HL-60 (cell line): ENCODE measurements around the gene POU2AF1.

ENCODE experiments used
- DNase-seq, 2 experiments: peaks; one replicate each; pipeline ENCODE4 v3.0.0-alpha.2; 2010 to 2020; ENCODE audit warnings: low read depth in 1 of 2, low spot score in 1 of 2
- H3K27ac ChIP-seq: fragments of 250-450 bp; sonication (Bioruptor Pico); replicated peaks from 2 replicates; pipeline ENCODE4 v1.5.1; 2020; ENCODE audit warnings: mild to moderate bottlenecking, moderate library complexity
- H3K27me3 ChIP-seq: fragments of 250-450 bp; sonication (Bioruptor Pico); 2 replicates; pipeline ENCODE4 v1.5.1; 2021; ENCODE audit warnings: mild to moderate bottlenecking, moderate library complexity; ENCODE audit not compliant: insufficient read depth, poor library complexity, severe bottlenecking
- H3K4me3 ChIP-seq: replicated peaks from 2 replicates; pipeline ENCODE4 v1.5.1; 2011; ENCODE audit warnings: mild to moderate bottlenecking, control low read depth, low read length; ENCODE audit not compliant: insufficient read depth
- CTCF ChIP-seq: IDR thresholded peaks from one replicate; pipeline ENCODE4 v1.5.1; 2011; ENCODE audit warnings: low read length, control low read depth, inconsistent platforms; ENCODE audit not compliant: insufficient read depth
- GABPA ChIP-seq: IDR thresholded peaks from 2 replicates; pipeline ENCODE4 v1.6.1; 2012; ENCODE audit warnings: low read depth
- POLR2AphosphoS5 ChIP-seq: IDR thresholded peaks from 2 replicates; pipeline ENCODE4 v1.6.1; 2012; ENCODE audit warnings: low read depth
- SPI1 ChIP-seq: IDR thresholded peaks from 2 replicates; pipeline ENCODE4 v1.6.1; 2012; ENCODE audit warnings: low read depth, mild to moderate bottlenecking, borderline replicate concordance
- TF ChIP-seq, protein P1 (sequence below): IDR thresholded peaks from 2 replicates; pipeline ENCODE4 v1.6.1; 2012; ENCODE audit warnings: low read depth; ENCODE audit not compliant: insufficient replicate concordance

The POU2AF1 gene

DNA sequence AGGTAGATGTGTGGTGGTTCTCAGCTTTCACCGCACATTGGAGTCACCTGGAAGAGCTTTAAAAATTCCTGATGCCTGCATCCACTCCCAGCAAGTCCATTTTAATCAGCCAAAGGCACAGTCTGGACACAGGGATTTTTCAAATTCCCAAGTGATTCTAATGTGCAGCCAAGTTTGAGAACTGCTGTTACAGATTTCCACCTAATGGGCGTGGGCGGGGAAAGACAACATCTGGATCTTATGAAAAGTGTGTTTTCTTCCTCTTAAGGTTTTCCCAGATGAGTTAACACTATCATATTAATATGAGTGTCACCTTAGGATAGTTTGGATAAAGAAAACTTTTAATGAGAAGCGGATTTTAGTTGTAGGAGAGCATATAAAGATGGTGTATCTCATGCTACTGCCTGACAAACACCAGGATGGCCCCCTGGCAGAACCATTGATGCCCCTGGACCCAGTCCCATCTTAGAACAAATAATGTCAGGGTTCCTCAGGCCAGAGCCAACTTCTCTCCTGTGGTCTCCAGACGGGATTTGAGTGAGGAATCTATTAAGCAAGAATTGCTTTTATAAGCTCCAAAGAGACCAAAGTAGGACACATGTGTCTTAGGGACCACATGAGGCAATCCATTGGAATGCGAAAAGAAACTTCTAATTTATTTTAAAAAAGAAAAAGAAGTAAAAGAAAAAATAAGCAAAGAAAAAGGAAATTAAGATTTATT lies 31.9 kb downstream of the POU2AF1 start:
- H3K27me3 ChIP-seq: no peaks in the 10 kb centered on the region
- no peak overlapping the region for H3K4me3 ChIP-seq
- H3K27ac ChIP-seq: no peak overlapping the region
- TF ChIP-seq, protein P1, sequence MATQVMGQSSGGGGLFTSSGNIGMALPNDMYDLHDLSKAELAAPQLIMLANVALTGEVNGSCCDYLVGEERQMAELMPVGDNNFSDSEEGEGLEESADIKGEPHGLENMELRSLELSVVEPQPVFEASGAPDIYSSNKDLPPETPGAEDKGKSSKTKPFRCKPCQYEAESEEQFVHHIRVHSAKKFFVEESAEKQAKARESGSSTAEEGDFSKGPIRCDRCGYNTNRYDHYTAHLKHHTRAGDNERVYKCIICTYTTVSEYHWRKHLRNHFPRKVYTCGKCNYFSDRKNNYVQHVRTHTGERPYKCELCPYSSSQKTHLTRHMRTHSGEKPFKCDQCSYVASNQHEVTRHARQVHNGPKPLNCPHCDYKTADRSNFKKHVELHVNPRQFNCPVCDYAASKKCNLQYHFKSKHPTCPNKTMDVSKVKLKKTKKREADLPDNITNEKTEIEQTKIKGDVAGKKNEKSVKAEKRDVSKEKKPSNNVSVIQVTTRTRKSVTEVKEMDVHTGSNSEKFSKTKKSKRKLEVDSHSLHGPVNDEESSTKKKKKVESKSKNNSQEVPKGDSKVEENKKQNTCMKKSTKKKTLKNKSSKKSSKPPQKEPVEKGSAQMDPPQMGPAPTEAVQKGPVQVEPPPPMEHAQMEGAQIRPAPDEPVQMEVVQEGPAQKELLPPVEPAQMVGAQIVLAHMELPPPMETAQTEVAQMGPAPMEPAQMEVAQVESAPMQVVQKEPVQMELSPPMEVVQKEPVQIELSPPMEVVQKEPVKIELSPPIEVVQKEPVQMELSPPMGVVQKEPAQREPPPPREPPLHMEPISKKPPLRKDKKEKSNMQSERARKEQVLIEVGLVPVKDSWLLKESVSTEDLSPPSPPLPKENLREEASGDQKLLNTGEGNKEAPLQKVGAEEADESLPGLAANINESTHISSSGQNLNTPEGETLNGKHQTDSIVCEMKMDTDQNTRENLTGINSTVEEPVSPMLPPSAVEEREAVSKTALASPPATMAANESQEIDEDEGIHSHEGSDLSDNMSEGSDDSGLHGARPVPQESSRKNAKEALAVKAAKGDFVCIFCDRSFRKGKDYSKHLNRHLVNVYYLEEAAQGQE: no peak
- TF ChIP-seq SPI1 (no peak), GABPA (no peak), POLR2AphosphoS5 (no peak), CTCF (no peak)
- DNase-seq: no peak

- Histone ChIP-seq H3K27ac (no peak overlapping the region), H3K4me3 (no peak overlapping the region), H3K27me3 (no peaks in the 10 kb centered on the region)
- no peak for DNase-seq
- TF ChIP-seq SPI1 (no peak), GABPA (no peak), POLR2AphosphoS5 (no peak), CTCF (no peak)
- TF ChIP-seq, protein P1: no peak
Measured at GRCh38 chr11:111344032-111344431, 35.0 kb downstream of the POU2AF1 start.

DNA sequence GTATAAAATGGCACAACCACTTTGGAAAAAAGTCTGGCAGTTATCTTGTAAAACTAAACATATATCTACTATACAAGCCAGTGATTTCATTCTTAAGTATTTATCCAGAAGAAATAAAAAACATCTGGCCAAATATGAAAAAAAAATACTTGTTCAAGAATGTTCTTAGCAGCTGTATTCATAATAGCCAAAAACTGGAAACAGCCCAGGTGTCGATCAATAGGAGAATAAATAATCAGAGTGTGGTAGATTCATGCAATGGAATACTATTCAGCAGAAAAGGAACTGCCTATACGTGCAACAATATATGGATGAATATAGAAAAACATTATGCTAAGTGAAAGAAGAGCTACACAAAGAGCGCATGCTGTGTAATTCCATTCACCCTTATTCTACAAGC lies 36.7 kb downstream of the POU2AF1 start:
- Histone ChIP-seq H3K27ac (no peak overlapping the region), H3K4me3 (no peak overlapping the region)

More for the DNA sequence above, 36.7 kb downstream of the POU2AF1 start:
- no peaks in the 10 kb centered on the region for H3K27me3 ChIP-seq
- no peak for DNase-seq
- no peak for TF ChIP-seq CTCF
- TF ChIP-seq, protein P1: no peak
- TF ChIP-seq SPI1: no peak
- no peak for TF ChIP-seq POLR2AphosphoS5
- no peak for TF ChIP-seq GABPA
